Measurements from ENCODE around the gene ZMYND10. TPM values are rescaled to one million over a fixed set of nuclear protein-coding genes. Genes with fewer than 3 reads are reported as not detected.

The ZMYND10 gene
- total RNA-seq, 2 experiments from 2014 or later = 0.94 to 1.00 TPM

DNA sequence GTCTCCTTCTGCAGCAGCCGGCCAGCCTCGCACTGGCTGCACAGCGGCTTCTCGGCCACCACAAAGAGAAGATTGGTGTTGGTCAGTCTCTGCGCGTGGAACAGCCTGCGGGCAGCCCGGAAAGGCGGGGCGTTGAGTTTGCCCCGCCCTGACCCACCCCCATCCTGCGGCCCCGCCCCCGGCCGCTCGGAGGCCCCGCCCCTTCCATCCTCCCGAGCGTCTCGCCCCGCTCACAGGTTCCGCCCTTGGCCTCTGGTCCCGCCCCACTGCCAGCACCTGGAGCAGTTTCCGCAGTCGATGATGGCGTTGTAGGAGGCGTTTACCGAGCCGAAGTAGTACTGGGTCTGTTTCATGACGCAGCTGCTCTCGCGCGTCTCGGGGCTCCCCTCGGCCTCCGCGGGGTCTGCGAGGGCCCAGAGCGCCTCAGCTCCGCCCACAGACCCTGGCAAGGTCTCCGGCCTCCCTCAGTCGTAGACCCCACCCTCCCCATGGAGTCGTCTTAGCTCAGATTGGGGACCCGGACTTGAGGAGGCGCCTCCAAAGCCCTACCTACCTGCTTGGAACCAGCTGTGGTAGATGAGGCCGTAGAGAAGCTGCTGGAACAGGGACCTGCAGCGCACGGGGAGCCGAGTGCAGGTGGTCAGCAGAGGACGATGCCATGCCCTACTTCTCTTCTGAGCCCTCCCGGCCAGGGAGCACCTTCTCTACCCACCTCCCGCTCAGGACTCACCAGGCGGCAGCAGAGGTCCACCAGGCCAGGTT, 19.7 kb upstream of the ZMYND10 start:
- intact Hi-C loops (cut with micrococcal nuclease) = loop anchor here (1.0 to 5.0 kb wide), 2 partner anchors 15 to 182 kb away; partner anchors contain the start of genes CYB561D2 and NPRL2
- H3K27ac Mint-ChIP-seq = peak overlapping the region; percentile 51
- H3K36me3 Mint-ChIP-seq = no peaks in the 10 kb centered on the region
- ChIA-PET CTCF (interaction anchor here (1.0 to 2.2 kb wide), 2 partner anchors 171 to 177 kb away, joined by 4 to 11 read pairs; no protein-coding TSS in a partner anchor), POLR2A (interaction anchor here (0.8 to 1.7 kb wide), 3 partner anchors 15 to 28 kb away, joined by 3 to 5 read pairs (median 4); partner anchors contain the start of genes CYB561D2 and NPRL2)
- H3K27me3 Mint-ChIP-seq = no peaks in the 10 kb centered on the region
- H3K9me3 Mint-ChIP-seq = no peaks in the 10 kb centered on the region
- peak overlapping the region; percentile 75 for H3K4me3 Mint-ChIP-seq
- H3K4me1 Mint-ChIP-seq (ENCODE audit: low read depth) = peaks cover 20% of the 10 kb centered on the region
- peak; percentile 97 for DNase-seq

- H3K4me3 Mint-ChIP-seq = peak overlapping the region; percentile 75
Measured at GRCh38 chr3:50364573-50365079, 19.1 kb upstream of the ZMYND10 start.

DNA sequence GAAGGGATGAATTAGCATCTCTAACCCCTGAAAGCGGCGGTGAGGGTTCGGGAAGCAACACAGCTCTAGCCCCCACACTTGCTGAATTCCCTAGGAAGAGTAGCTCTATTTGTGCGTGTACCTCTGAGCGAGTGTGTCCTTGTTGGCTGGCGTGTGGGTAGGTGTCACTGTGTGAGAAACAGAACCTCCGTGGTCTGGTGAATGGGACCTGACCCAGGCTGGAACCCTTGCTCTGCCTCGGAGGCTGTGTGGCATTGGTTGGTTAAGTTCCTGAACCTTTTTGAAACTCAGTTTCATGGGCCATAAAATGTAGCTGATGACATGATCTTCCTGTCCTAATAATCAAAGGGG, 14.2 kb upstream of the ZMYND10 start:
- DNase-seq = no peak
- Mint-ChIP-seq H3K27ac (peak overlapping the region; percentile 86), H3K4me1 (ENCODE audit: low read depth) (peaks cover 39% of the 10 kb centered on the region), H3K4me3 (peak overlapping the region; percentile 95), H3K36me3 (peaks cover 20% of the 10 kb centered on the region), H3K9me3 (no peaks in the 10 kb centered on the region), H3K27me3 (no peaks in the 10 kb centered on the region)
- ChIA-PET POLR2A (interaction anchor here (0.8 to 1.5 kb wide), 2 partner anchors 9 to 22 kb away, joined by 3 to 6 read pairs; partner anchors contain the start of genes CYB561D2 and NPRL2), CTCF (interaction anchor here (0.9 to 4.4 kb wide), 2 partner anchors 12 to 182 kb away, joined by 3 to 34 read pairs; no protein-coding TSS in a partner anchor)
- intact Hi-C loops (cut with micrococcal nuclease) = loop anchor here (1.0 to 10.0 kb wide), 7 partner anchors 8 to 1145 kb away; partner anchors contain the start of genes C3orf18, DCAF1, HEMK1 and HYAL3

More at GRCh38 chr3:50364573-50365079, 19.1 kb upstream of the ZMYND10 start:
- intact Hi-C loops (cut with micrococcal nuclease) = loop anchor here (1.0 to 5.0 kb wide), 2 partner anchors 14 to 183 kb away; partner anchors contain the start of genes CYB561D2 and NPRL2
- no peak for DNase-seq
- ChIA-PET CTCF (interaction anchor here (2.2 kb wide), 1 partner anchor 178 kb away, joined by 11 read pairs; no protein-coding TSS in a partner anchor), POLR2A (interaction anchor here (1.3 to 1.7 kb wide), 2 partner anchors 14 to 17 kb away, joined by 4 to 5 read pairs; partner anchors contain the start of genes CYB561D2 and NPRL2)
- Mint-ChIP-seq H3K9me3 (no peaks in the 10 kb centered on the region), H3K27ac (no peak overlapping the region), H3K27me3 (no peaks in the 10 kb centered on the region), H3K4me1 (ENCODE audit: low read depth) (peaks cover 24% of the 10 kb centered on the region), H3K36me3 (no peaks in the 10 kb centered on the region)

- H3K4me3 Mint-ChIP-seq = peak within 1 kb of the TSS; percentile 95
- intact Hi-C loops (cut with micrococcal nuclease) = loop anchor here (1.0 to 10.0 kb wide), 7 partner anchors 8 to 1146 kb away; partner anchors contain the start of genes C3orf18, DCAF1, HEMK1 and HYAL3
- peaks cover 39% of the 10 kb centered on the region for H3K4me1 Mint-ChIP-seq (ENCODE audit: low read depth)
- POLR2A ChIA-PET = interaction anchor here (0.8 to 1.5 kb wide), 2 partner anchors 8 to 22 kb away, joined by 3 to 6 read pairs; partner anchors contain the start of genes CYB561D2 and NPRL2
- peak; percentile 97 for DNase-seq
- CTCF ChIA-PET = interaction anchor here (0.9 to 4.4 kb wide), 2 partner anchors 11 to 183 kb away, joined by 3 to 34 read pairs; no protein-coding TSS in a partner anchor
- peaks cover 23% of the 10 kb centered on the region for H3K36me3 Mint-ChIP-seq
- no peaks in the 10 kb centered on the region for H3K27me3 Mint-ChIP-seq
- H3K9me3 Mint-ChIP-seq = no peaks in the 10 kb centered on the region
- peak within 1 kb of the TSS; percentile 86 for H3K27ac Mint-ChIP-seq
Measured at GRCh38 chr3:50358911-50359759, 13.6 kb upstream of the ZMYND10 start, which contains the start of gene TMEM115. TSS of gene TMEM115 (minus strand) at chr3:50359521. CDS start at chr3:50359063, 458 bp downstream.

DNA sequence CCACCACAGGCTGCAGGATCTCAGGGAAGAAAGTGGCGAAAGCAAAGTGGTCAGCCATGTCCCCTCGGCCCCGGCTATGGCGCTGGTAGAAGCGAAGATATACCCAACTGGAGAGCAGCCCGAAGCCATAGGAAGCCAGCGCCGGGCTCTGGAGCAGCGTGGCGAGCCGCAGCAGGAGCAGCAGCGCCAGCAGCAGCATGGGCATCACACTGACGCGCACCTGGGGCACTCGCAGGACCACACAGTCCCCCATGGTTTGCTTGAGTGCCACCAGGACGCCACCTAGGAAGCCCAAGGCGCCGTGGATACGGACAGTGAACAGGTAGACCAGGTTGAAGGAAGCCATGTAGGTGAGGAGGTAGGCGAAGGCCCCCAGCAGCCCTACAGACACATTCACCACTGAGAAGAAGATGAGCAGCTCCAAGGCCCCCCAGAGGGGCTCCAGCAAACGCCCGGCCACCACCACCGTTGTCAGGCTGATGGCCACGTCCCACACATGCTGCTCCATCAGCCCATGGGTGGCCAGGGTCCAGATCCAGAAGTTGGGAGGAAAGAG, 12.9 kb upstream of the ZMYND10 start:
- Mint-ChIP-seq H3K4me1 (ENCODE audit: low read depth) (peaks cover 39% of the 10 kb centered on the region), H3K4me3 (peak overlapping the region; percentile 95), H3K27me3 (no peaks in the 10 kb centered on the region), H3K36me3 (peaks cover 24% of the 10 kb centered on the region), H3K27ac (peak overlapping the region; percentile 71), H3K9me3 (no peaks in the 10 kb centered on the region)
- intact Hi-C loops (cut with micrococcal nuclease) = loop anchor here (2.0 to 10.0 kb wide), 4 partner anchors 60 to 1146 kb away; partner anchors contain the start of genes C3orf18, DCAF1, HEMK1 and HYAL3
- CTCF ChIA-PET = interaction anchor here (4.4 kb wide), 1 partner anchor 10 kb away, joined by 34 read pairs; no protein-coding TSS in a partner anchor
- DNase-seq = no peak
- POLR2A ChIA-PET = no interaction called here

- Mint-ChIP-seq H3K27ac (no peak overlapping the region), H3K4me1 (ENCODE audit: low read depth) (peaks cover 43% of the 10 kb centered on the region), H3K9me3 (no peaks in the 10 kb centered on the region), H3K4me3 (peak overlapping the region; percentile 95), H3K27me3 (no peaks in the 10 kb centered on the region), H3K36me3 (peaks cover 24% of the 10 kb centered on the region)
- POLR2A ChIA-PET = interaction anchor here (1.1 to 1.6 kb wide), 3 partner anchors 9 to 20 kb away, joined by 3 to 5 read pairs (median 3); no protein-coding TSS in a partner anchor
- no peak for DNase-seq
- intact Hi-C loops (cut with micrococcal nuclease) = loop anchor here (5.0 to 10.0 kb wide), 3 partner anchors 210 to 1147 kb away; partner anchors contain the start of genes C3orf18, DCAF1, HEMK1 and RBM15B
- CTCF ChIA-PET = interaction anchor here (0.8 to 4.4 kb wide), 5 partner anchors 9 to 259 kb away, joined by 3 to 34 read pairs (median 3); no protein-coding TSS in a partner anchor
Measured at GRCh38 chr3:50357481-50357880, 11.9 kb upstream of the ZMYND10 start.

DNA sequence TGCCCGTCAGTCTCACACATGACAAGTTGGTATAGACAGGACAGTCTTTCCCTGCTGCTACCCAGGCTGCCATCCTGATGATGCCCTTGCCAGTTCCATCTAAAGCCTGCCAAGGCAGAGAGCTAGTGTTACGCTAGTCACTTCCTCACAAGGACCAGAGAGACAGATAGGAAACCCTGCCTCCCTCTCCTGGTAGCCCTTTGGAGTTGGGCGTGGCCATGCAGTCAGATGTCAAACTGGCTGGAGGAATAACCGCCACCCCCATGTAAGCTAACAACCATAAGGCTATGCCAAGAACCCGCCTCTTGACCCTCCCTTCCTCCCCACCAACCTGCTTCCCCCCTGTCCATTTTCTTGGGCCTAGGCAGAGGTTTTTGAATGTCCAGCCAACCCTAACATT, 11.0 kb upstream of the ZMYND10 start:
- CTCF ChIA-PET = interaction anchor here (1.2 to 4.4 kb wide), 3 partner anchors 8 to 186 kb away, joined by 3 to 34 read pairs (median 3); no protein-coding TSS in a partner anchor
- DNase-seq = no peak
- intact Hi-C loops (cut with micrococcal nuclease) = loop anchor here (5.0 to 10.0 kb wide), 3 partner anchors 211 to 1148 kb away; partner anchors contain the start of genes C3orf18, DCAF1, HEMK1 and RBM15B
- Mint-ChIP-seq H3K4me3 (no peak overlapping the region), H3K27ac (no peak overlapping the region), H3K27me3 (no peaks in the 10 kb centered on the region), H3K4me1 (ENCODE audit: low read depth) (peaks cover 48% of the 10 kb centered on the region), H3K36me3 (peaks cover 24% of the 10 kb centered on the region), H3K9me3 (no peaks in the 10 kb centered on the region)
- POLR2A ChIA-PET = interaction anchor here (1.4 to 1.6 kb wide), 3 partner anchors 8 to 20 kb away, joined by 3 to 5 read pairs (median 4); no protein-coding TSS in a partner anchor

DNA sequence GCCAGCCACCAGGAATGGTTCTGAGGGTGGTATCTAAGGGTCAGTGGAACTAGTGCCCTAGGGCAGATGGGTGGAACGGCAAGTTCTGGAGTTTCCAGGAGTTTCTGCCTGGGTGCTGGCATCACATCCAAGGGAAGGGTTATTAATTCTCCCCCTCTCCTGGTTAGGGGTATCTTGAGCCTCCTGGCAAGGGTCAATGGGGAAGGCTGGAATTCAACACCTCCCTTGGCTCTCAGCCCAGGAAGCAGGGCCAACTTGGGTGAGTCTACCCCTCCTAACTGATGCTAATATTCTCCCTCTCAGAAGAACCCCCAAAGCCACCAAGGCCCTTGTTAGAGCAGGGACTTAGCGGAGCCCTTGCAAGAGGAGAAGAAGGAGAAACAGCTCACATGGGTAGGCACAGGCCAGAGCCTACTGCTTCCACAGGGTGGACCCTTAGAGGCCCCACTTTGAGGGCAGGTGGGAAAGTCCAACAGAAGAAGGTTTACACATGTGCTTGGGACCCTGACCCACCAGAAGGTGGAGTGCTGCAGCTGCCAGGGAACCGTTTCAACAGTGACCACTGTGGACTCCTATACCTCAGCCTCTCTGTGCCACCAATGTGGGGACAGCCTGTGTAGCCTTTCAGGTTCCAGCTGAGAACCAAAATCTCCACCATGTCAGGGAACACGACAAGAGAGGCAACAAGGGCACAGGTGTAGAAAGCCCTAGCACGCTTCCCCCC, 10.5 kb upstream of the ZMYND10 start:
- Mint-ChIP-seq H3K27me3 (no peaks in the 10 kb centered on the region), H3K36me3 (peaks cover 24% of the 10 kb centered on the region), H3K4me1 (ENCODE audit: low read depth) (peaks cover 54% of the 10 kb centered on the region), H3K27ac (no peak overlapping the region), H3K9me3 (no peaks in the 10 kb centered on the region), H3K4me3 (no peak overlapping the region)
- intact Hi-C loops (cut with micrococcal nuclease) = loop anchor here (5.0 to 10.0 kb wide), 3 partner anchors 211 to 1149 kb away; partner anchors contain the start of genes C3orf18, DCAF1, HEMK1 and RBM15B
- ChIA-PET CTCF (interaction anchor here (1.2 to 4.4 kb wide), 2 partner anchors 8 to 161 kb away, joined by 3 to 34 read pairs; no protein-coding TSS in a partner anchor), POLR2A (interaction anchor here (1.5 to 1.6 kb wide), 2 partner anchors 17 to 19 kb away, joined by 4 to 5 read pairs; no protein-coding TSS in a partner anchor)
- no peak for DNase-seq

DNA sequence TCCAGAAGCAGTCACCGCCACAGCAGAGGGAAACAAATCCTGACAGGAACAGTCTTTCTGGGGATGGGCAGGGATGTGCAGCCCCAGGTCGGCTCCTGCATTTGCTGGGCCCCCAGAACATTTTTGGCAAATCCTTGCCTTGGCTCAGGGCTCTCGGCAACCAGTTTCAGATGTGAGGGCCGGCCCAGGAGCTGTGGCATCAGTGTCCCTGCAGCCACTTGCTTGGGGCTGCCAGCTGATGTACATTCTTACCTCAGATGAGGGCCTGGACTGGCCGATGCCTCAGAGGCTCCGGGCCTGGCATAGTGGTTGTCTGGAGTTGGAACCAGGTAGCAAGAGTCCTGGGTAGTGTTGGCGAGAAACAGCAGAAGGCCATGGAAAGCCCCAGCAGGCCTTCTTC, 9.3 kb upstream of the ZMYND10 start:
- DNase-seq = no peak
- Mint-ChIP-seq H3K4me1 (ENCODE audit: low read depth) (peaks cover 59% of the 10 kb centered on the region), H3K27me3 (no peaks in the 10 kb centered on the region), H3K4me3 (no peak overlapping the region), H3K36me3 (peaks cover 24% of the 10 kb centered on the region), H3K9me3 (no peaks in the 10 kb centered on the region), H3K27ac (no peak overlapping the region)
- ChIA-PET CTCF (interaction anchor here (1.0 to 2.9 kb wide), 3 partner anchors 14 to 1080 kb away, joined by 3 to 16 read pairs (median 7); partner anchors contain the start of gene RASSF1), POLR2A (interaction anchor here (1.2 to 2.2 kb wide), 2 partner anchors 17 to 62 kb away, joined by 4 to 16 read pairs; partner anchors contain the start of gene IFRD2)
- intact Hi-C loops (cut with micrococcal nuclease) = loop anchor here (5.0 to 10.0 kb wide), 4 partner anchors 212 to 1150 kb away; partner anchors contain the start of genes C3orf18, CISH, DCAF1 and HEMK1

Data from activated CD4-positive, alpha-beta memory T cell treated with anti-CD3 and anti-CD28 coated beads for 36 hours (primary cell).